ENCODE results near the gene LDLRAP1. TPM values are rescaled to one million over a fixed set of nuclear protein-coding genes. Genes with fewer than 3 reads are reported as not detected.

The LDLRAP1 gene
- total RNA-seq, 1 donor from 2014 or later, result 23.5 TPM

GRCh38 chr1:25614501-25615171 is 71.2 kb downstream of the LDLRAP1 start:
- no peak for TF ChIP-seq CTCF (IDR thresholded peaks at IDR 0.05)
- H3K27ac Mint-ChIP-seq (ENCODE audit: unreplicated experiment), result no peak overlapping the region
- no peaks in the 10 kb centered on the region for H3K36me3 Mint-ChIP-seq (ENCODE audit: low read depth)
- peaks cover 37% of the 10 kb centered on the region for H3K27me3 Mint-ChIP-seq (ENCODE audit: low read depth)
- no peak for DNase-seq (ENCODE audit: low spot score)
- peaks cover 23% of the 10 kb centered on the region for H3K4me1 Mint-ChIP-seq (ENCODE audit: low read depth)
- H3K4me3 Mint-ChIP-seq (ENCODE audit: unreplicated experiment), result no peak overlapping the region
- no peaks in the 10 kb centered on the region for H3K9me3 Mint-ChIP-seq (ENCODE audit: low read depth)

DNA sequence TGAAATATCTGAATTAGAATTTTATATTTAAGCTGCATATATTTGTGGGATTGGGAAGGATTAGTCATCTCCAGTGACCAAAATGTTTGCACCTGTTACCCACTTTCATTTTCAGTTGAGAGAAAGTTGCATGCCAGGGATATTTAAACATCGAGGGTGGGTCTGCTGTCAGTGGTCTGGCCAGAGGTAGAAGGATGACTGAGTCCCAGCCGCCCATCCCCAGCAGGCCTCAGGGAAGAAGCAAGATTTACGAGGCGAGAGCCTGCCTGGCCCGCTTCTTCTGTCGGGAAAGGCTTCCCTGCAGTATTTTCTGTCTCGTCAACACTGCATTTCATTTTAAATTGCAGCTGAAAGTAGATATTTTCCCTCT is 71.8 kb downstream of the LDLRAP1 start:
- DNase-seq (ENCODE audit: low spot score), result no peak
- no peak overlapping the region for H3K27ac Mint-ChIP-seq (ENCODE audit: unreplicated experiment)
- no peak for TF ChIP-seq CTCF (IDR thresholded peaks at IDR 0.05)
- peaks cover 33% of the 10 kb centered on the region for H3K27me3 Mint-ChIP-seq (ENCODE audit: low read depth)
- H3K4me1 Mint-ChIP-seq (ENCODE audit: low read depth), result peaks cover 24% of the 10 kb centered on the region
- H3K9me3 Mint-ChIP-seq (ENCODE audit: low read depth), result no peaks in the 10 kb centered on the region
- H3K4me3 Mint-ChIP-seq (ENCODE audit: unreplicated experiment), result no peak overlapping the region
- H3K36me3 Mint-ChIP-seq (ENCODE audit: low read depth), result no peaks in the 10 kb centered on the region

- Mint-ChIP-seq H3K36me3 (ENCODE audit: low read depth) (no peaks in the 10 kb centered on the region), H3K27me3 (ENCODE audit: low read depth) (peaks cover 30% of the 10 kb centered on the region), H3K4me1 (ENCODE audit: low read depth) (peaks cover 28% of the 10 kb centered on the region), H3K9me3 (ENCODE audit: low read depth) (no peaks in the 10 kb centered on the region), H3K27ac (ENCODE audit: unreplicated experiment) (no peak overlapping the region), H3K4me3 (ENCODE audit: unreplicated experiment) (peak overlapping the region; percentile 52)
- no peak for TF ChIP-seq CTCF (IDR thresholded peaks at IDR 0.05)
- DNase-seq (ENCODE audit: low spot score), result no peak
These were observed 72.2 kb downstream of the LDLRAP1 start for GRCh38 chr1:25615563-25616094.

DNA sequence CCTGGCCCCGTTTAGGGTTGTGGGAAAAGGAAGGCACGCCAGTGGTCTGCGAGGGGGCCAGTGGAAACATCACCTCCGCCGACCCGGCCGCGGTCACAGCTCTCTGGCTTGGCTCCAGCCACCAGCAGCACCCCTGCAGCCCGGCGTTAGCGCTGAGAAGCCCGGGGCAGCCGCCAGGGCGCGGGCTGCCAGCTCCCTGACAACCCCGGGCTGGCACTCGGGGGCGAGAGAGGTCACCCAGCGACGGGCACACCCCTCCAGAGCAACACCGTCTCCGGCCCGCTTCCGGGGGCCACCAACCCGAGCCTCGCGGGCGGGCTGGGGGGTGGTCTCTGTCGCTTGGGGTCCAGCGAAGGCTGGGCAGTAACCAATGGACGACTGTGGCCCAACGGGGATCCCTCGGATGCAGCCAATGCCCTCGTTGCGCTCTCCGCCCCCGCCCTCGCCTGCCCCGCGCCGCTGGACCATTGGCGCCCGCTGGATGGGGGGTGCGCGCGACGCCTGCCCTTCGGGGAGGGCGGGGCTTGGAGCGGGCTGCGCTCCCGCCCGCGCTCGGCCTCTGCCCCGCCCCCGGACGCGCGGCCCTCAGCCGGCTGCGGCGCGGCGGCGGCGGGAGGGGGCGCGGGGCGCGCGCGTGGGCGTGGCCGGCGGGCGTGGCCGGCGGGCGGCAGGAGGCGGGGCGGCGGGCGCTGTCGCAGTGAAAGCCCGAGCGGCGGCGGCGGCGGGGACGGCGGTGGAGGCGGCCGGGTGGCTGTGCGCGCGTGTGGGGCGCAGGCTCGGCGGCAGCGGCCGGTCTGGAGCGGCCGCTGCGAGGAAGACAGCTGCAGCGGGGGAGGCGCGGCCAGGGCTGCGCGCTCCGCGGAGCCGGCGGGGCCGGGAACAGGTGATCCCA is 72.9 kb downstream of the LDLRAP1 start, which contains the start of gene MAN1C1:
Gene MAN1C1 (plus strand): TSS at position 697 of the 892 bp plus-strand sequence. CDS start 1,007 bp downstream, outside the sequence.
- H3K27ac Mint-ChIP-seq (ENCODE audit: unreplicated experiment), result no peak within 1 kb of the TSS
- H3K36me3 Mint-ChIP-seq (ENCODE audit: low read depth), result no peaks in the 10 kb centered on the region
- no peaks in the 10 kb centered on the region for H3K9me3 Mint-ChIP-seq (ENCODE audit: low read depth)
- H3K27me3 Mint-ChIP-seq (ENCODE audit: low read depth), result peaks cover 24% of the 10 kb centered on the region
- TF ChIP-seq CTCF (IDR thresholded peaks at IDR 0.05), result peak; percentile 76
- DNase-seq (ENCODE audit: low spot score), result no peak
- H3K4me1 Mint-ChIP-seq (ENCODE audit: low read depth), result peaks cover 28% of the 10 kb centered on the region
- peak within 1 kb of the TSS; percentile 67 for H3K4me3 Mint-ChIP-seq (ENCODE audit: unreplicated experiment)

DNA sequence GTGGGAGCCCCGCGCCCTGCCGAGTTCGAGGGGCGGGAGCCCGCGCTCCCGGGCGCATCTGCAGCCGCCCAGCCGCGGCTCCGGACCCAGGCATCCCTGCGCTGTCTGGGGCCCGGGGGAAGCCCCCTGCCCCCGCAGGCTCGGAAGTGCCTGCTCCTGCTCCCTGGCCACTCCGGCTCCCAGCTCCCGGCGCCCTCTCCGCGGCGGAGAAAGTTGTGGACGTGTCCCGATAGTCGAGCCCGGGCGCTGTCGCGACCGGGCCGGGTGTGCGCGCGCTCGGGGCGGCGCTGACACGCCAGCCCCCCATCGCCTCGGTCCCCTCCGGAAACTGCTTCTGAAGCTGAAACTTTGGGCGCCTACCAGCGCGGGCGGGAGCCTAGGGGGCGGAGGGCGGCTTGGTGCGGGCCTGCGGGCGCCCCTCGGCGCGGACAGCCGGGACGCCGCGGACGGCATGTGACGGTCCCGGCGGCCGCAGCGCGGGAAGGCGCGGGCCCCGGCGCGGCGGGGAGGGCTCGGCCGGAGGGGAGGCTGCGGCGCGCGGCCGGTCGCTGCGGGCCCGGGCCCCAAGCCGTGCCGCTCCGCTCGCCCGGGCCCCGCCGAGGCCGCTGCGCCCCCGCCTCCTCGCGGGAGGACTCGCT is 73.7 kb downstream of the LDLRAP1 start:
- Mint-ChIP-seq H3K9me3 (ENCODE audit: low read depth) (no peaks in the 10 kb centered on the region), H3K27me3 (ENCODE audit: low read depth) (peaks cover 16% of the 10 kb centered on the region), H3K27ac (ENCODE audit: unreplicated experiment) (no peak overlapping the region), H3K36me3 (ENCODE audit: low read depth) (no peaks in the 10 kb centered on the region), H3K4me3 (ENCODE audit: unreplicated experiment) (peak overlapping the region; percentile 54), H3K4me1 (ENCODE audit: low read depth) (peaks cover 28% of the 10 kb centered on the region)
- DNase-seq (ENCODE audit: low spot score), result no peak
- TF ChIP-seq CTCF (IDR thresholded peaks at IDR 0.05), result no peak

All from chondrocyte (in vitro differentiated cells).